GF-D8 (cell line): ENCODE data around the gene OSBPL3.

Experiments used
- DNase-seq: peaks from one replicate; lab custom pipeline; 2025; lab: John Stamatoyannopoulos, UW

The OSBPL3 gene

GRCh38 chr7:24763303-24763901, 216.6 kb downstream of the OSBPL3 start:
- no peak for DNase-seq

DNA sequence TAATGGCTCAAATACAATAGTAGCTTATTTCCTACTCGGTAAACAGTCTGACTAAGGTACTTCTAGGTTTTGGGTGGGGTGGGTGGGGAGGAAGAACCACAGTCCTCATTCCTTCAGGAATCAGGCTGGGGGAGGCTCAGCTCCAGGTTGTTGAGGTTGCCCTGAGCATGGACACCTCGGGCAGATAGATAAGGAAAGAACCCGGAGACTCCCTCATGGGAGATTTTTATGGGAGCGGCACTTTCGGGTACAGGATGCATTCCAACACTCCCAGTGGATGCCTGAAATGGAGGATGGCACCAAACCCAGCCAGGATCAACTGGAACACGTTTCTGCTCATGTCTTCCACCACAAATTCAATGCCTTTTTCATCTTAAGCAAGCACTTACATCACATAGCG, 217.2 kb downstream of the OSBPL3 start:
- DNase-seq: no peak

DNA sequence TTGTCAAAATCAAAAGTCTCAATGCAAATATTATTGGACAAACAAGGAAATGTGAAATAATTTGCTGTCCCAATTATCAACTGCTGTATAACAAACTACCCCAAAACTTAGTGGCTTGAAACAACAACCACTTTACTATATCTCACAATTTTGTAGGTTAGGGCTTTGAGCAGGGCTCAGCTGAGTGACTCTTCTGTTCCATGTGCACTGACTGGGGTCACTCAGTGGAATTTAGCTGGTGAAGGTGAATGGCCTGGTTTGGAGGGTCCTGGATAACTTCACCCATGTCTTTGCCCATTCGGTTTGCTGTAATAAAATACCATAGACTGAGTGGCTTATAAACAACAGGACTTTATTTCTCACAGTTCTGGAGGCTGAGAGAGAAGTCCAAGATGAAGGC, 219.0 kb downstream of the OSBPL3 start:
- DNase-seq: no peak

DNA sequence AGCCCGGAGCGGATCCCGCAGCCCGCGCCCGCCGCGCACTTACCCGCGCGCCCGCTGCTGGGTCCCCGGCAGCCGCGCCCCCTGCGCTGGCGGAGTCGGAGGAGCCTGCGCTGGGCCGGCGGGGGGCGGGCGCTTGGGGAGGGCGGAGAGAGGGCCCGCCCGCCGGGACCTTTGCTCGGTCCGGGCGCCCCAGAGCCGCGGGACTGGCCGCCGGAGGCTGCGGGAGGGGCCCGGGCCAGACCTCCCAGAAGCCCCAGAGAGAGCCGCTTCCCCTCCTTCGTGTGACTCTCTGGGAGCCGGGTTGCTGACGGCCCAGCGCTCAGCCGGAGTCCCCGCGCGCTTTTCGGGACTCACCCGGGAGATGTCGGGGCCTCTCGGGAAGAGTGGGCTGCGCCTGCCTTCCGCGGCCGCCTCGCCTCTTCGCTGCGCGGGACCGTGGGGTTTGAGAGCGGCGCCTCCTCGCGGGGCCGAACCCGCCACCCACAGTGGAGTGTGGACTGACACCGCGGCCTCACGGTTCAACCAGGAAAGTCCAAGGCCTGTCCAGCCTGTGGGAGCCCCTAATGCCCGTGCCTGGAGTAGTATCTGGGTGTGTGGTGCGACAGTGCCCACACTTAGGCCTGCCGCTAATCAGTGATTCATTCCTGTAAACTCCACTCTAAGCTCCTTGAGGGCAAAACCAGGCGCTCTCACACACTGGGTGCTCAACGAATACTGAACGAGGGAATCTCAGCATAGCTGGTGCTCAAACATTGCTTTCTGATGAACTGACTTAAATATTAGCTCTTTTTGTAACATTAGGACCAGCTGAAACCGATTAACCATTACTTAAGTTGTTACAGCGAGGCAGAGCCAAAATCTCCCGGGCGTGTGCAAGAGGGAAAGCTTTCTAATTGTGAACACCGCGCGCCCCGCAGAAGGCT, 222.4 kb downstream of the OSBPL3 start, which contains the start of gene GSDME:
Gene GSDME, minus strand, starts transcription at position 112 of the 923 bp plus-strand sequence. CDS start 7,690 bp downstream, outside the sequence.
- no peak for DNase-seq

GRCh38 chr7:24756545-24757352, 223.2 kb downstream of the OSBPL3 start:
- DNase-seq: no peak

DNA sequence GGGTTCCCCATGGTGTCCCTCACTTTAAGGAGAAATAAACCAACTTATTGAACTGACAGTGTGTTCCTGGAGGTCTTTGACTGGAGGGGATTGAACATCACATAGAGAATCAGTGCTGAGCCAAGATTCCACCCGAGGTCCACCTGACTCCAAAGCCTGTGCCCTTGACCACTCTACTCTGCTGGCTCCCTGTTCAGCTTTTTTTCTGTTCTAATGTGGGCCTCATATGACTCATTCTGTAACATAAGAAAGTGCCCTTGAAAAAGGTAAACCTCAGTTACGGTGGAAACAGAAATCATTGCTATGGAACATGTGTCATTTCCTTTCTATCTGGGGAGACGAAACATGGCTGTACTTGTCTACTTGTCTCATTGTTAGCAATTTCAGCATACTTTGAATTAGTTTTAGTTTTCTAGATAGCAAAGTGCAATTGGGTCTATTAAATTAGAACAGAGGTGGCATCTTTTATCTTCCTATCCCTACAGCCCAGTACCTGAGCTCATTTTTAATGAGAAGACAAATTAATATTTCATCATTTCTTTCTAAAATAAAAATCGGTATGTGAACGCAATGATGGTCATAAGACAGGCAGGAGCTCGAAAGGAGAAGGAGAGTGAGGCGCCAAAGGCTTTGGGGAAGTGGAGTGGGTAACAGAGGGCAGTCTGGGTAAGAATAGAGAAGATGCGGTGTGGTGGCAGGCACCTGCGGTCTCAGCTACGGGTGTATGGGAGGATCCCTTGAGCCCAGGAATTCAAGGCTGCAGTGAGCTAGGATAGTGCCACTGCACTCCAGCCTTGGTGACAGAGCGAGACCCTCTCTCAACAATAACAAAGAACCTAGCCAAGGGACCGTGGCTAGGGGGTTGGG, 224.2 kb downstream of the OSBPL3 start:
- DNase-seq: no peak

GRCh38 chr7:24754906-24755506, 225.0 kb downstream of the OSBPL3 start:
- DNase-seq: no peak

DNA sequence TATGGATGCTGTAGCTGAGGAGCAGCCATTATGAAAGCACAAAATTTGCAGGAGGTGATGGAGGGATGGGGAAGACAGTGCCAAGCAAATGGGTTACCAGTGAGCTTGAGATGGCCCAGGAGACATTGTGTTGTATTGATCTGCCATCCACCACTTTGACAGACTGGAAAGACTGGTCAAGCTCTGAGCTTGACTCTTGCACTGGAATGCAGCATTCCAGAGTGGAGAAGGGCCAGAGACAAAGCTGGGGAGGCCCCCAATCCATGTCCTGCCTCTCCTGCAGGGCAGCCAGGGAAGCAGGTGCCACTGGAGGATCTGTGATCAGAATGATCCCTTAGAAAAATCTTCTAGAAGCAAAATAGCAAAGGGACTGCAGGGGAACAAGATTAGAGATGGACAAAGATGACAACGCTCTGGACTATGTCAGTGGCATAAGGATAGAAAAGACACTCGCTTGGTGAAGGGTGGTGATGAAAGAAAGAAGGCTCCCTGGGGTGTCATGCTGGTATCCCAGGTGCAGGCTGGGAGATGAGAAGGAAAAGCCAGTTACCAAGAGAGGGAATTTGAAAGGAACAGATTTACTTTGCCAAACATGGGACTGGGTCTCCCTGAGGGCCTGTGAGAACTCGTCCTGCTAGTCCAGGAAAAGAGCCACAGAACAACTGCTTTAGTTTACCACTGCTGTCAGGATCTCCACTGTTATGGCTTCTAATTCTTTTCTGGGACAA, 227.7 kb downstream of the OSBPL3 start:
- DNase-seq: no peak

DNA sequence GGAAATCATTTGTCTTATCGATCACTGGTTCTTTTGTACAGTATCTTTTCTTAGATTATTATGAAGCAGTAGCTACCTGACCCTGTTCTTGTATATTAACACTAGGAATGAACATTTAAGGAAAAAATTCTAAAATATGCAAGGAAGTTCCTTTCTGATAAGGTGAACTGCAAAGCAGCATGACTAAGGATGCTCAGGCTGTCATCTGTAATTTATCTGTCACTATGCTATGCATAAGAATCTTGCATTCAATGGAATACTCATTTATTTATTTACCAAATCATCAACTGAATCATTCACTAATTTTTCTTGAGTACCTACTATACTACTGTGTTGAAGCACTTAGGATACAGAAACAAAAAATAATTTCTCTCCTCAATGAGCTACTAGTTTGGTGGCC, 228.5 kb downstream of the OSBPL3 start:
- no peak for DNase-seq

- DNase-seq: no peak
These were observed 229.4 kb downstream of the OSBPL3 start for GRCh38 chr7:24750441-24751055.

DNA sequence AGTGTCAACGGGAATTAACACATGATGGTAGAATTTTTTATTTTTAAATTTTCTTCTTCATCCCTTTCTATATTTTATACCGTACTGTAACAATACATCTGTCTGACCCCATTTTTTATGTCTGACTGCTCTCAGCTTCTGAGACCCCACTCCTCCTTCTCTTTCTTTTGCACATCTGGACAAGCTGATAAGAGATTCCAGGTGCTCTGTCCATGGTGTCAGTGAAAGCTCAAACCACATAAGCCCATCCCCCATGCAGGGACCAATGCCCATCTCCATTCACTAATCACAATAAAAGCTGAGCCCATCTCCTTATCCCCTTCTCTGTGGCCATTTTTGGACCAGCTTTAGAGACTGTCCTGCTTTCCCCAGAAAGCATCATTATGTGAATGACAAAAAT, 231.5 kb downstream of the OSBPL3 start:
- no peak for DNase-seq
